M059J (cell line): ENCODE data around the gene DUSP10. TPM values are rescaled to one million over a fixed set of nuclear protein-coding genes. Genes with fewer than 3 reads are reported as not detected.

Experiments
- DNase-seq: peaks from one replicate; pipeline ENCODE4 v3.0.0-alpha.2; 2012; ENCODE audit warnings: low read depth
- total RNA-seq: library from RNA; depleted of rRNA; stranded (reverse); fragments of >200 nt; shearing (Covaris generic); gene quantifications from 2 replicates; pipeline ENCODE4 v1.2.3, GENCODE V29; 2014; rRNA removed

Gene DUSP10
- total RNA-seq, result 44.3 and 51.8 TPM in 2 replicates

DNA sequence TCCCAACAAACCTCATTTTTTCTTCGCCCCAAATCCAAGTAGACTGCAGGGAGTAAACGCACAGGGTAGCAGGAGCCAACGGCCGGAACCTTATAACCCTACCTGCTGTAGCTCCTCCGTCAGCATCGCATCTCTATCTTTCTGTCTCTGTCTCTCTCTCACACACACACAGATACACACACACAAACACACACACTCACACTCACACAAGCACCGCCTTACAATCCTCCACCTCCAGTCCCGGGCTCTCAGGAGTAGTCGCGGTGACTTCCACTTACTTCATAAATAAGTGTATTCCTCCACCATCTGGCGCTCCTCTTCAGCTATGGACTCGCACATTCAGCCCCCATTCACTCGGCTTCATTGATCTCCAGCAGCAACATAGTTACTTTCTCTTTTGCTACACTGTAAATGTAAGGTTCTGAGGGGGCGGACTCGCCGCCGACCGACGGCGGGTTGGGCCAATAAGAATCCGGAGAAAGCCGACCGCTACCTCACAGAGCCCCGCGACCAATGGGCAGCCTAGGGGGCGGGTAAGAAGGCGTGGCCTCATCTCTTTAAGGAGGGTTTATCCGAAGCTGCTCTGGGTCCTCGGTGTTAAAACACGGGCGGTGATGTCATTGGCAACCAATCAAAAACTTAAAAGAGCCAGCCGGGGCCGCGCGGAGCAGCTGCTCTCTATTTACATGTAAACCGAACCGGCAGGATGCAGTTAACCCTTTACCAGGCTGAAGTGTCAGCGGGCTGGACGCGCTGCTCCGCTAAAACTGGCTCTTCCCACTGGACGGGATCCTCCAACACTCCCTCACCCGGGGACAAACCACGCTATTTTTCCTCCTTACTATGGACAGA, at the start of gene DUSP10:
Gene DUSP10, minus strand, starts transcription at position 387 of the 852 bp plus-strand sequence. CDS start 2,345 bp downstream, outside the sequence.
- DNase-seq, result peak; percentile 100

DNA sequence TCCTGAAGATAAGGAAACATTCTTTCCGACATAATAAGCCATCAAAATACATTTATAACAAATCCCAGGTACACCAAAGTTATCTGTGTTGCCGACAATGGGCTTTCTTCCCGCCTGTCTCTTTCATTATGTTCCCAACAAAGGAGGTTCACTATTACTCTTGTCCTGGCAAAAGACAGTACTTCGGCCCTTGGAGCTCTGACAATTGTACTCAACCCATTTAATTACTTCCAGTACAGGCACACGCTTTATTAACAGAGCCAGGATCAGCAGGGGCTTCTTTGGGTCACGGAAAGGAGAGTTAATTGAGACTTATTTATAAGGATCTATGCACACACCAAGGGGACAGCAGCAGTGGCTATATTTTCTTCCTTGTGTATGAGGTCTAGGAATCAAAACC, 46.6 kb upstream of the DUSP10 start:
- no peak for DNase-seq

DNA sequence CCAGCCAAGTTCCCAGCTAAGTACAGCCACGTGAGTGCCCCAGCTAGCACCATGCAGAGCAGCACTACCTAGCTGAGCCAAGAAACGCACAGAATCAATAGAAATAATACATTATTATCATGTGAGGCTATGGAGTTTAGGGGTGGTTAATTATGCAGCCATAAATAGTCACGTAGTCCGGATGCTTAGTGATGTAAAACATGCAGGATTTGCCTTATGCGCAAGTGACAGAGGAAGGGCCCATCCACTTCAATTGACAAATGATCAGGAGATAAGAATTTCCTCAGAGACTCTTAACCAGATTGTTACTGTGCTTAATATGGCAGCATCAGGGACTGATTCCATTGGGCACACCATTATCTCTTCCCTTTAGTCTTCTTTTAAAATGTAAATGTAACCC, 44.8 kb upstream of the DUSP10 start:
- DNase-seq, result no peak

DNA sequence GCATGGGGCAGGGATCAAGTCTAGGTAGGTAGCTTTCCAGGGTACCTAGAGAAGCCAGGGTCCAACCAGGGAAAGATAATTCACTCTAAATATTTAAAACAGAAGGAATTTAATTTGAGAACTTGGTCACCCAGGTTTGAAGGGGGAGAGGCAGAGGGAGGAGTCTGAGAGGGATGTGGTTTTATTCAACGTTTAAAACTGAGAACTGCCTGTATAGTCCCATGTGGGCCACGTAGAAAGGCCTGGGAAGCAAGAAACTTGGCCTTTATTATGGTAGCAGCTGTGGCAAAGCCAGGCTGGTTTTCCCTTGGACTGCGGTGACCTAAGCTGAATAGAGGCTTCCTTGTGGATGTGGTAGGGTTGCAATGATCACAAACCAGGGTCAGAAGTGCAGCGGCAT, 42.0 kb upstream of the DUSP10 start:
- no peak for DNase-seq

DNA sequence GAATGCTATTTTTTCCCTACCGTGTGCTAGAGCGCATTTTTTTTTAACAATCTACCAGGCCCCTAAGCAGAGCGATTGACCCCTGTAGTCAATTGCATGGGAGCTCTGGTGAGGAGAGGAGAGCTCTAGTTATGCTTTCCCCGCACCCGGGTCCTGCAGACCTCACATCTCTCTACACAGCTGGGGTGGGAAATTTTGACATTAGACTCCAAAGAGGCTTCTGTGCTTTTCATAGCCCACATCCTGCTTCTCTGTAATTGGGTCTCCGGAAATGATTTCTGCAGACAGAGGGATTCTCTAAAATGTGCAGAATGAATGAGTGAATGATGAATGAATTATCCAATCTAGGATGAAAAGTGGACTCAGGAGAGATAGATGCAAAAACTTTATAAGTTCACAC, 41.5 kb upstream of the DUSP10 start:
- no peak for DNase-seq

DNA sequence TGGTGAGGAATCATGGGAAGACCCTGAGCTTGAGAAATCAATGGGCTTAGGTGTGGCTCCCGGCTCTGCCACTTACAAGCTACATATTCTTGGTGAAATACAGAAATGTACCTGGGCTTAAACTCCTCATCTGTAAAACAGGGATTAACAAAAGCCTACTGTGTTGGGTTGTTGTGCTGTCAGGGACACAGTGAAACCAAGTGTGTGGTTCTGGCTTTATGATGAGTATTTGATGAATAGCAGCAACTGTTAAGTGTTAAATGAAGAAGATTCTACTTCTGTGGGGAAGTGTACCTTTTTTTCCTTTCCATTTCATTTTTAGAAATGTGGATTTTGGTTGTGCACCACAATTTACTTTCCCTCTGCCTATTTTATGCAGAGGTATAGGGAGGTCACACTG, 41.1 kb upstream of the DUSP10 start:
- no peak for DNase-seq

DNA sequence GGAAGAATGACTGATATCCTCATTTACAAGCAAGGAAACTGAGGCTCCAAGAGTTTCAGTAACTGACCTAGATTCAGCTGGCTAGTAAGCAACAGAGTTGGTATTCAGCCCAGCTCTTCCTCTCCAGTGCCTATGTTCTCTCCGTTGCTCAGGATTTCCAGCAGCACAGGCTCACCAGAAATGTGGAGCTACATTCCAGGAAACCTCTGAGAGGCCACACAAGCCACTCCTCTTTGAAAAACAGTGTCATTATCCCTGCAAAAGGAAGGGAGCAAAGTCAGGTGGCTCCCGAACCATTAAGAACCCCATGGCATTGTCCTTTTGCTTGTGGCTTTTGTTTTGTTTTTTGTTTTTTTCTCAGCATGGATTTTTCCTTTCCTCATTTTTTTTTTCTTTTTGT, 40.6 kb upstream of the DUSP10 start:
- peak; percentile 29 for DNase-seq

DNA sequence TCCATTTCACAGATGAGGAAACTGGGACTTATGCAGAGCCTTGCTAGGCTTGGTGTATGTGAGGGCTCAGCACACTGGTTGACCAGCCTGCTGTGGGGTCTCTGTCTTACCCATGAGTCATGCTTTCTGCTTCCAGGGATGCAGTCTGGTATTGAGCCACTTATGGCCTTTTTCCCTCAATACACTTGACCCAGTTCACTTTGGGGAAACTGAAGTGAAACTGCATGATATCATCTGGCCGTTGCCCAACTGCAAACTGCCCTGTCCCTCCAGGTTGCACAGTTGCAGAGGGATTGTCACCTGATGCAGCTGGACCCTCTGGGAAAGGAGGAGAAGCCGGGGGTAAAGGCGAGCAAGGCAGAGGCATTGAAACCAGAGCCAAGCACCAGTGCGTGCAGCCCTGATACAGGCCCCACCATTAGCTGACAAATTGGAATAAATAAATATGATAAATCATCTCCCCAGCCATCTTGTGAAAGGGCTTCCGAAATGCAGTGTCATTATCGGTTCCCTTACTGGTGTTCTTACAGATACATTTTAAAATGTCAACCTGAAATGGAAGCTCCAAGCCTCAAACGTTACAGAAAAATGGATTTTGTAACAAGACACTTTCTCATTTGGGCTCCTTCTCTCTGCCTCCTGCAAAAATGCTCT, 39.3 kb upstream of the DUSP10 start:
- DNase-seq, result no peak

DNA sequence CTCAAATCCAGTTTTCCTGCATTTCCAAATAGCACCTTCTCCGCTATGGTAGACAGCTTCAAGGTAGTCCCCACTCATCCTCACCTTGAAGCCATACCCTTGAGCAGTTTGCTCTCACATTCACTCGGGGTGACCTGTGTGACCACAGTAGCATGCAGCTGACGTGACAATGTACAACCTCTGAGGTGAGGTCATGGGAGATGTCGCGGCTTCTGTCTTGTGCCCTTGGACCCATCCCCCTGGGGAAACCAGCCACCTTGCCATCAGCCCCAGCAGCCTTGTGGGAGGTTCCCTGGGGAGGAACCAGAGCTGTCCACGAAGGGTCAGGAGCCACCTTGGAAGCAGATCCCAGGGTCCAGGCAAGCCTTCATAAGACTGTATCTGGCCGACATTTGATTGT, 38.3 kb upstream of the DUSP10 start:
- no peak for DNase-seq

DNA sequence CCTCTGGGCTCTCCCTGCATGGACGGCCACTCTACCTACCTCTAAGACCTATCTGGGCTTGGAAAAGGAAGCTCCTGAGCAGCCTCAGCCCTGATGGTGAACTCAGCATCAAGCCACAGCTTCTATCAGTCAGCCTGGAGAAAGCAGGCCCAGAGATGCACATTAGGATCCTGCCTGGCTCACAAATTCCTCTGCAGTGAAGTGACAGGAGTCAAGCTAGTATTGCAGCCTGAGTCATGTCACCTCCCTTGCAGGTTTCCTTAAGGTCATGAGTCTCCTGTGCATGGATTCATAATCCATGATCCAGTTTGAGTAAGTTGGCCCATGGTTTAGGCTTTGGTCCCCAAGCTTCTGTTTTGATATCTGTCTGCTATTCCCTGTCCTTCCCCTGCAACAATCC, 37.9 kb upstream of the DUSP10 start:
- DNase-seq, result peak; percentile 35

DNA sequence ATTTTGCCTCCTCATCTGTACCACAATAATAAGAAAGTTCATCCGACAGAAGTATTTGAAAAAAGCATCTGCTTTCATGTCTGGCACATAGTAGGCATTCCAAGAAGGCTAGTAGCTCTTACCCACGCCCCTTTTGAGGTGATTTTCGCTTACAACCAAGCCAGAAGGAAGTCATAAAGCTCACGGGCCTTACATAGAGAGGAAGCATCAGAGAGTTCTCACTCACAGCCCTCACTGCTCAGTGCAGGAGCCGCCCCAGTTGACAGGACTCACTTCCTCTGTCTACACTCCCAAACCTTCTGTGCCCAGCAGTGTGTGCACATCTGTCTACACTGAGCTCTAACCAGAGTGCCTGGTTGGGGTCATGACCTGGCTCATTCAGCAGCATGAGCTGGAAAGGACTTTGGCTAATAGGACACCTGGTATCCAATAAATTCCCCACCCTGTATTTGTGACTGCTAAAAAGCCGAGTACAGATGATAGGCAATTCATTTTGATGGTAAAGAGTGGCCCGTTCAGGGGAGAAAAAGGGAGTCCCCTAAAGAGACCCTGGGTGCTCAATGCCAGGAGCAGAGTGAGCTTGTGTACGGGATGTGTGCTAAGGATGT, 36.8 kb upstream of the DUSP10 start:
- no peak for DNase-seq

DNA sequence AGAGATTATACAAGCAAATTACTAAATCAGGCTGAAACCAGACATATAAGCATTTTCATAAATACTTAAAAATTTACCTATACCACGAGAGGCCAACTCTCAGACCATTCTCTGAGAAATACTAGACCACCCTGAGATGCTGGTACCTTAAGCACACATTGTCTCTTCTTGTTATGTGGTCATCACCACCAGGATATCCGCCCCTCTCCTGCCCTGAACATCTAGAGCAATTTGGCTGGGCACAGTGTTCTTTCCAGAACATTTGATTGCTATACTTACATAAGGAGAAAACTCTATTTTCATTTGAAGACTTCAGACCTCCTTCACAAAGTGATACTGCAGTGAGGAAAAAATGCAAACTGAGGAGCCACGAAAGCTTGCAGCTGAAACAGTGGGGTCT, 36.2 kb upstream of the DUSP10 start:
- no peak for DNase-seq

DNA sequence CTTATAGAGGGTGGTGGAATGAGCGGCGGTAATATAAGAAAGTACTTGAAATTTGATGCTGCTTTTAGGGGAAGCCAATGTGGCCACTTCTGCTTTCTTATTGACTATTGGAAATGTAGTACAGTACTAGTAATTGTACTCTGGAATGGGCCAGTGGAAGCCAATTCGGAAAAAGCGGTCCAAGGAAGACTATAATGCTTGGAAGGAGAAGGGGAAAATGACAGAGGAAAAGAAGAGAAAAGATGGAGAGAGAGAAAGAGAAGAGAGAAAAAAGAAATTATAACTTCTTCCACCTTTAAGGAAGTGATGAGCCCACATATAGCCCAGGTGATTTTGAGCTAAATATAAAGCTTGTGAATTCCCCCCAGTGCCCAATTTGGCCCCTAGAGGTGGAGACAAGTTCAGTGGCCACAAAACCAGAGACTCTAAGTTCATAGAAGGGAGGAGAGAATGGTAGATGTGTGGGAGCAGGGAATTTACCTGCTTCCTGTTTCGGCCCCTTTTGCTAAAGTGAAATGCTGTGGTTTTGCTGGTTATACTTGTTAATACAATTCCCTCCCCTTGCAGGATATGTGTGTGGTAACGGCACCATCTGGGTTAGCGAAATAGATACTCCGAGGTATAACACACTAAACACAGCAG, 35.7 kb upstream of the DUSP10 start:
- no peak for DNase-seq

DNA sequence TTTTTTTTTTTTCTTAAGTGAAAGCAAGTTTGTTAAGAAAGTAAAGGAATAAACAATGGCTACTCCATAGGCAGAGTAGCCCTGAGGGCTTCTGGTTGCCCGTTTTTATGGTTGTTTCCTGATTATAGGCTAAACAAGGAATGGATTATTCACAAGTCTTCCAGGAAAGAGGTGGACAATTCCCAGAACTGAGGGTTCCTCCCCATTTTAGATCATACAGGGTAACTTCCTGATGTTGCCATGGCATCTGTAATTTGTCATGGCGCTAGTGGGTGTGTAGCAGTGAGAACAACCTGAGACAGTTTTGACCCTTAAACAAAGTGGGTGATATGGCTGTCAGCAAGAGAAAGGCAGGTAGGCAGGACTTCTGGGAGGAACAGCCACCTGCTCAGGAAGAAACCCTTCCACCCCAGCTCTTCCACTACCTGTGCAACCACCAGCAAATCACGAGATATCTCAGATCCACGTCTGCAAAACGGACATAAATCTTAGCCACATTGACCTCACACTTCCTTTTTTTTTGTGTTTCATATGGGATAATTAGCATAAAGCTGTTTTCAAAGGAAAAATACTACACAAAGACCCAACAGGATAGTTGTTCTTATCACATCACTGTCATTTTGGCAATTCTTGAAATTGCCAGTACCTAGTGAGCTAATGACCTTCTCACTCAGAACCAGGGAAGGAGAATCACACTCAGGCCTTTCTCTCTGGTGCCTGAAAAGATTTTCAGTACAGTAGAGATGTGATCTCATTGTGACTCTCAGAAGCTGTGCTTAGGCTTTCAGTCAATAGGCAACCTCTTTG, 34.8 kb upstream of the DUSP10 start:
- peak; percentile 52 for DNase-seq

DNA sequence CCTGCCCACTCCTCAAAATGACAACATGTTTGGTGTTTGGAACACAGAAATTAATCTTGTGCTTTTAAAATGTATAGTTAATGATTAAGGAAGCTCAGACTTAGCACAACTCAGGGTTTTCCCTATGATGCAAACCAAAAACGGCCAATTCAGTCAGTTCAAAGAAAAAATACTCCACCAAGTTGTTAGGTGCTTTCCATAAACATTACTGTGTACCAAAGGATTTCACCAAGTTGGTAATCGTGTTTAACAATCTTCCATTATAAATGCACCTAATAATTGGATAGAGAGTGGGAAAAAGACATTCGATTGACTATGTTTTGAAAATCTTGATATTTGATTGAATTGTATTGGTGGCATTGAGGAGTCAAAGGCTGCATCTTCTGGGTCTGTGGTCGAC, 33.3 kb upstream of the DUSP10 start:
- DNase-seq, result no peak

DNA sequence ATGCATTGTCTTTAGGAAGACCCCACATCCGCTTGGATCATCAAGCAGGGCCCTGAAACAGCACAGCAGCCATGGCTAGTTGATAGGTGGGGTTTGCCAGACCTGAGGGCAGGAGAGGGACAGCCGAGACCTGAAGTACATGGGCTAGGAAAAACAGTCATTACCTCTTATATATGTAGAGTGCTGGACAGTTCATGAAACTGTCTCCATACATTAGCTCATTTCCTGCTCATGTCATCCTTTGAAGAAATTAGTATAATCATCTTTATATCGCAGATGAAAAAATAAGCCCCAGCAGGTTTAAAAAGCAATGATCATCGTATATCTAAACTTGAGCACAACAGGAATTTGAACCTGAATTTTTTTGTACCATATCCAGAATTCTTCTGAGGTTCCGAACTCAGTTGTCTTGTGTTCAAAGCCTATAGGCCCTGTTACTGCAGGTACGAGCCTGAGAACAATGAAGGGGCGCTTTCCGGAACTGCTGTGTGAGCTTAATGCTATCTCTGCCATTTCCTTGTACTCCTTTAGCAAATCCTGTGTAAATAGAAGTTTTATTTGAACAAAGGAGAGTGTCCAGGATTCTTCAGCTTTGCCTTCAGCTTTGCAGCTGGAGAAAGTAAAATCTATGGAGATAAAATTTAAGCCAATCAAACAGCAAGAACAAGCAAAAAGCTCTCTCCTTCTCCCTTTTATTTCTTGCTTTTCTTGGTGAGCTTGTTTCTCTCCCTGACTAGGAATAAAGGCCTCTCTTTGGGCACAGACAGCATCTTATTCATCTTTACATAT, 32.4 kb upstream of the DUSP10 start:
- no peak for DNase-seq

DNA sequence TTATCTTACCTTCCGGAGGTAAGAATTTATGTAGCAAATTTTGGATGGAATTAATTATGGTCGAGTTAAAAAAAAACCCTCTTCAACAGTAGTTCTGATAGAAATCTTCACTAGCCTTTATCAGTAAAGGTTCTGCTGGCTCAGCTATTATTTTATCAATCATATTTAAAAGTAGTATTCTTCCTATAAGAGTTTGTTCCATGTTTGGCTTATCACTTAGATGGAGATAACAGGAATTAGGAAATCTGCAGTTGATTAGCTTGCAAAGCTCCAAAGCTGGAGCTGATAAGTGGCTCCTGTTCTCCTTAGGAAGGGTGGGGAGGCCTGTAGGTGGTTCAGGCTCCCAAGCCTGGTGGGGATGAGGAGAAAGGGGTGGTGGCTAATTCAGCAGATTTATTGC, 31.5 kb upstream of the DUSP10 start:
- no peak for DNase-seq

DNA sequence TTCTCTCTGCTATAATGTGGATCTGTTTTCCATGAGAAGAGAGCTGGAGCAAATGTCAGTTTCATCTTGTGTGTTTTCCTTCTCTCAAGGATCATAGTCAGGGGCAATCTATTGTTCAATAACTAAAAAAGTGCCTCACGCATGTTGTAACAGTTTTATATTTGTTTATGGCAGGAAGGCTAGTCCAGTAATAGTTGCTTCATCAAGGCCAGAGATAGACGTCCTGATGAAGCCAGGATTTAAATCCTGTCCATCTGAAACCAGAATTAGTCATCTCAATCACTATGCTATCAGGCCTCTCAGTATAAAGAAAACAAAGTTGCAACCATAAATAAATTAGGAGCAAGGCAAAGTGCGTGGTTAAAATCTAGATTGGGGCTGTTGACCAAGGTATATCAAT, 30.2 kb upstream of the DUSP10 start:
- peak; percentile 43 for DNase-seq

DNA sequence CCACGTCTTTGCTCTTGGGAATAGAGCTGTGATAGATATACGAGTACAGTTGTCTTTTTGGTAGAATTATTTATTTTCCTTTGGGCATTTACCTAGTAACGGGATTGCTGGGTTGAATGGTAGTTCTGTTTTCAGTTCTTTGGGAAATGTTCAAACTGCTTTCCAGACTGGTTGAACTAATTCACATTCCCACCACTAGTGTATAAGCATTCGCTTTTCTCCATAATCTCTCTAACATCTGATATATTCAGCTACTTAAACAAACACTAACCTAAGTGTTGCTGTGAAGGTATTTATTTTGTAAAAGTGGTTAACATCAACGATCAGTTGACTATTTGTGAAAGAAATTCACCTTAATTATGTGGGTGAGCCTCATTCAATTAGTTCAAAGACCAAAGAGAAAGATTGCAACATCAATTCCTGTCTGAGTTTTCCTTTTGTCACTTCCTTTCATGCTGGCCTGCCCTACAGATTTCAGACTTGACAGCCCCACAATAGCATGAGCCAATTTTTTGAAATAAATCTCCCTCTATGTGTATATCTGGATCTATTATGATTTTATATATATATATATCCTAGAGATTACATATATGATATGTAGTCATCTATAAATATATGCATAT, 26.7 kb upstream of the DUSP10 start:
- DNase-seq, result no peak

DNA sequence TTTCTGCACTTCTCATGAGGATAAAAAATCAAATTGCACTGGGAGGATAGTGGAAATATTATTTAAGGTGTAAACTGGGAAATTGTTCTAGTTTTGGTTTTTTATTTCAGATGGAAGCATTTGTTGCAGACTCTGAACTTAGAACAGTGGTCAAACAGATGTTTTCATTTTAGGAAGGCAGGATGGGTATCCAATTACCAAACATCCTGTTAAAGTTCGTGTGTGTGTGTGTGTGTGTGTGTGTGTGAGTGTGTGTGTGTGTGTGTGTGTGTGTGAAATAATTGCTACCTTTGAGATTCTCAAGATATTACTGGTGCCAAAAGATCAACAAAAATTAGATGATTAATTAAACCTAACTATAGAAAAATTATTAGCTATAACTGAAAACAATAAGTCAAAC, 24.3 kb upstream of the DUSP10 start:
- peak; percentile 49 for DNase-seq
